ENCODE measurements around the gene RGS7BP.
"Not testable (repeated sequence)": the region's sequence is repeated elsewhere in the genome, so short reads cannot be mapped to it uniquely, and the experiment has no call there.

The RGS7BP gene

GRCh38 chr5:64534033-64534432 is 28.2 kb downstream of the RGS7BP start:
- H3K27ac ChIP-seq, result no peak overlapping the region
- TF ChIP-seq CTCF (IDR thresholded peaks at IDR 0.05), result no peak
- TF ChIP-seq ZFX (IDR thresholded peaks at IDR 0.05; ENCODE audit: borderline replicate concordance), result no peak

- TF ChIP-seq ZFX (IDR thresholded peaks at IDR 0.05; ENCODE audit: borderline replicate concordance) (no peak), CTCF (IDR thresholded peaks at IDR 0.05) (no peak)
- no peak overlapping the region for H3K27ac ChIP-seq
These were observed 52.1 kb downstream of the RGS7BP start for GRCh38 chr5:64557911-64558310.

- not testable (repeated sequence) for H3K27ac ChIP-seq
These were observed 52.8 kb downstream of the RGS7BP start for GRCh38 chr5:64558641-64559040.

GRCh38 chr5:64566310-64566916 is 60.6 kb downstream of the RGS7BP start:
- no peak for TF ChIP-seq CTCF (IDR thresholded peaks at IDR 0.05)
- TF ChIP-seq ZFX (IDR thresholded peaks at IDR 0.05; ENCODE audit: borderline replicate concordance), result no peak
- H3K27ac ChIP-seq, result no peak overlapping the region

GRCh38 chr5:64569858-64570257 is 64.0 kb downstream of the RGS7BP start:
- H3K27ac ChIP-seq, result peak overlapping the region; percentile 41
- TF ChIP-seq ZFX (IDR thresholded peaks at IDR 0.05; ENCODE audit: borderline replicate concordance) (no peak), CTCF (IDR thresholded peaks at IDR 0.05) (no peak)

GRCh38 chr5:64570395-64570996 is 64.7 kb downstream of the RGS7BP start:
- TF ChIP-seq CTCF (IDR thresholded peaks at IDR 0.05), result no peak
- no peak for TF ChIP-seq ZFX (IDR thresholded peaks at IDR 0.05; ENCODE audit: borderline replicate concordance)
- H3K27ac ChIP-seq, result peak overlapping the region; percentile 41

GRCh38 chr5:64575561-64575960 is 69.7 kb downstream of the RGS7BP start:
- no peak for TF ChIP-seq CTCF (IDR thresholded peaks at IDR 0.05)
- TF ChIP-seq ZFX (IDR thresholded peaks at IDR 0.05; ENCODE audit: borderline replicate concordance), result no peak
- H3K27ac ChIP-seq, result no peak overlapping the region

GRCh38 chr5:64576250-64576649 is 70.4 kb downstream of the RGS7BP start:
- no peak for TF ChIP-seq ZFX (IDR thresholded peaks at IDR 0.05; ENCODE audit: borderline replicate concordance)
- no peak for TF ChIP-seq CTCF (IDR thresholded peaks at IDR 0.05)
- no peak overlapping the region for H3K27ac ChIP-seq
